ENCODE results near the gene WNT4. TPM values are rescaled to one million over a fixed set of nuclear protein-coding genes. Genes with fewer than 3 reads are reported as not detected.
A peak's percentile ranks its signal among the peaks of the same experiment; 100 is the strongest.

WNT4 gene
- total RNA-seq, 1 experiment from 2014 or later = 0.92 TPM

- TF ChIP-seq REST (IDR thresholded peaks at IDR 0.05; ENCODE audit: insufficient read depth in 1 of 2, low read depth in 2 of 2, low read length in 1 of 2) (no peak), SIN3A (IDR thresholded peaks at IDR 0.05; ENCODE audit: borderline replicate concordance, insufficient read depth, low read depth, low read length) (no peak), POLR2AphosphoS5 (IDR thresholded peaks at IDR 0.05; ENCODE audit: low read depth, low read length) (no peak), CTCF (IDR thresholded peaks at IDR 0.05) (no peak), TCF7L2 (IDR thresholded peaks at IDR 0.05; ENCODE audit: low read depth, low read length) (no peak)
- Histone ChIP-seq H3K9me3 (ENCODE audit: control insufficient read depth, insufficient read depth, low read depth, low read length) (no peaks in the 10 kb centered on the region), H3K27ac (ENCODE audit: low read length) (no peak overlapping the region), H3K36me3 (ENCODE audit: control insufficient read depth, insufficient read depth, low read length) (peaks cover 19% of the 10 kb centered on the region), H3K4me3 (ENCODE audit: low read depth in 2 of 2, low read length in 2 of 2) (no peak overlapping the region), H3K4me1 (ENCODE audit: control insufficient read depth, insufficient read depth, low read length) (peaks cover 23% of the 10 kb centered on the region), H3K27me3 (ENCODE audit: control insufficient read depth, insufficient read depth, low read length) (no peaks in the 10 kb centered on the region)
- in situ Hi-C loops (cut with HindIII; ENCODE audit: low pct_unique_long_range_greater_than_20kb, low sequenced_read_pairs) (no loop called here), intact Hi-C loops (cut with micrococcal nuclease; ENCODE audit: unreplicated experiment) (no loop called here)
- ATAC-seq = no peak
- no TSS peak for BruUV-seq (replicated peaks)
- CTCF ChIA-PET = interaction anchor here (0.6 kb wide), 1 partner anchor 33 kb away, joined by 3 read pairs; no protein-coding TSS in a partner anchor
- DNase-seq (ENCODE audit: low read depth, low spot score) = no peak
- POLR2A ChIA-PET = no interaction called here
Observed at GRCh38 chr1:22076346-22076745, 66.6 kb downstream of the WNT4 start.

- H3K4me1 ChIP-seq (ENCODE audit: control insufficient read depth, insufficient read depth, low read length) = peaks cover 23% of the 10 kb centered on the region
- intact Hi-C loops (cut with micrococcal nuclease; ENCODE audit: unreplicated experiment) (no loop called here), in situ Hi-C loops (cut with HindIII; ENCODE audit: low pct_unique_long_range_greater_than_20kb, low sequenced_read_pairs) (no loop called here)
- H3K27me3 ChIP-seq (ENCODE audit: control insufficient read depth, insufficient read depth, low read length) = no peaks in the 10 kb centered on the region
- H3K4me3 ChIP-seq (ENCODE audit: low read depth in 2 of 2, low read length in 2 of 2) = no peak overlapping the region
- ChIA-PET POLR2A (no interaction called here), CTCF (interaction anchor here (0.6 kb wide), 1 partner anchor 34 kb away, joined by 3 read pairs; no protein-coding TSS in a partner anchor)
- no TSS peak for BruUV-seq (replicated peaks)
- peaks cover 19% of the 10 kb centered on the region for H3K36me3 ChIP-seq (ENCODE audit: control insufficient read depth, insufficient read depth, low read length)
- no peaks in the 10 kb centered on the region for H3K9me3 ChIP-seq (ENCODE audit: control insufficient read depth, insufficient read depth, low read depth, low read length)
- no peak for TF ChIP-seq TCF7L2 (IDR thresholded peaks at IDR 0.05; ENCODE audit: low read depth, low read length)
- no peak overlapping the region for H3K27ac ChIP-seq (ENCODE audit: low read length)
- no peak for DNase-seq (ENCODE audit: low read depth, low spot score)
- ATAC-seq = no peak
Observed at GRCh38 chr1:22075718-22076117, 67.2 kb downstream of the WNT4 start.

- BruUV-seq (replicated peaks) = TSS peak; percentile 8
- Histone ChIP-seq H3K27me3 (ENCODE audit: control insufficient read depth, insufficient read depth, low read length) (no peaks in the 10 kb centered on the region), H3K36me3 (ENCODE audit: control insufficient read depth, insufficient read depth, low read length) (peaks cover 10% of the 10 kb centered on the region), H3K9me3 (ENCODE audit: control insufficient read depth, insufficient read depth, low read depth, low read length) (no peaks in the 10 kb centered on the region), H3K4me1 (ENCODE audit: control insufficient read depth, insufficient read depth, low read length) (peaks cover 23% of the 10 kb centered on the region), H3K27ac (ENCODE audit: low read length) (no peak overlapping the region), H3K4me3 (ENCODE audit: low read depth in 2 of 2, low read length in 2 of 2) (no peak overlapping the region)
- ChIA-PET CTCF (no interaction called here), POLR2A (no interaction called here)
- TF ChIP-seq POLR2AphosphoS5 (IDR thresholded peaks at IDR 0.05; ENCODE audit: low read depth, low read length) (no peak), TCF7L2 (IDR thresholded peaks at IDR 0.05; ENCODE audit: low read depth, low read length) (no peak), CTCF (IDR thresholded peaks at IDR 0.05) (no peak), REST (IDR thresholded peaks at IDR 0.05; ENCODE audit: insufficient read depth in 1 of 2, low read depth in 2 of 2, low read length in 1 of 2) (no peak), SIN3A (IDR thresholded peaks at IDR 0.05; ENCODE audit: borderline replicate concordance, insufficient read depth, low read depth, low read length) (no peak)
- in situ Hi-C loops (cut with HindIII; ENCODE audit: low pct_unique_long_range_greater_than_20kb, low sequenced_read_pairs) (no loop called here), intact Hi-C loops (cut with micrococcal nuclease; ENCODE audit: unreplicated experiment) (no loop called here)
- ATAC-seq (no peak), DNase-seq (ENCODE audit: low read depth, low spot score) (no peak)
Observed at GRCh38 chr1:22074803-22075202, 68.1 kb downstream of the WNT4 start.
